ENCODE measurements around the gene TTF2.
"Not testable (repeated sequence)": the region's sequence is repeated elsewhere in the genome, so short reads cannot be mapped to it uniquely, and the experiment has no call there.

The TTF2 gene

GRCh38 chr1:117093870-117094621 lies 33.9 kb downstream of the TTF2 start:
- DNase-seq (ENCODE audit: low spot score) = peak; percentile 37
- in situ Hi-C loops (cut with MboI; ENCODE audit: low pct_unique_long_range_greater_than_20kb, low sequenced_read_pairs, unreplicated experiment) = no loop called here
- TF ChIP-seq, protein P1, sequence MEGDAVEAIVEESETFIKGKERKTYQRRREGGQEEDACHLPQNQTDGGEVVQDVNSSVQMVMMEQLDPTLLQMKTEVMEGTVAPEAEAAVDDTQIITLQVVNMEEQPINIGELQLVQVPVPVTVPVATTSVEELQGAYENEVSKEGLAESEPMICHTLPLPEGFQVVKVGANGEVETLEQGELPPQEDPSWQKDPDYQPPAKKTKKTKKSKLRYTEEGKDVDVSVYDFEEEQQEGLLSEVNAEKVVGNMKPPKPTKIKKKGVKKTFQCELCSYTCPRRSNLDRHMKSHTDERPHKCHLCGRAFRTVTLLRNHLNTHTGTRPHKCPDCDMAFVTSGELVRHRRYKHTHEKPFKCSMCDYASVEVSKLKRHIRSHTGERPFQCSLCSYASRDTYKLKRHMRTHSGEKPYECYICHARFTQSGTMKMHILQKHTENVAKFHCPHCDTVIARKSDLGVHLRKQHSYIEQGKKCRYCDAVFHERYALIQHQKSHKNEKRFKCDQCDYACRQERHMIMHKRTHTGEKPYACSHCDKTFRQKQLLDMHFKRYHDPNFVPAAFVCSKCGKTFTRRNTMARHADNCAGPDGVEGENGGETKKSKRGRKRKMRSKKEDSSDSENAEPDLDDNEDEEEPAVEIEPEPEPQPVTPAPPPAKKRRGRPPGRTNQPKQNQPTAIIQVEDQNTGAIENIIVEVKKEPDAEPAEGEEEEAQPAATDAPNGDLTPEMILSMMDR (IDR thresholded peaks at IDR 0.05; ENCODE audit: extremely low read depth, insufficient read depth, missing control alignments) = peak; percentile 35

GRCh38 chr1:117094841-117095604 lies 34.9 kb downstream of the TTF2 start:
- TF ChIP-seq, protein P1 (IDR thresholded peaks at IDR 0.05; ENCODE audit: extremely low read depth, insufficient read depth, missing control alignments) = no peak
- in situ Hi-C loops (cut with MboI; ENCODE audit: low pct_unique_long_range_greater_than_20kb, low sequenced_read_pairs, unreplicated experiment) = no loop called here
- DNase-seq (ENCODE audit: low spot score) = no peak

GRCh38 chr1:117096951-117097408 lies 36.9 kb downstream of the TTF2 start:
- TF ChIP-seq, protein P1 (IDR thresholded peaks at IDR 0.05; ENCODE audit: extremely low read depth, insufficient read depth, missing control alignments) = no peak
- no peak for DNase-seq (ENCODE audit: low spot score)
- in situ Hi-C loops (cut with MboI; ENCODE audit: low pct_unique_long_range_greater_than_20kb, low sequenced_read_pairs, unreplicated experiment) = no loop called here

DNA sequence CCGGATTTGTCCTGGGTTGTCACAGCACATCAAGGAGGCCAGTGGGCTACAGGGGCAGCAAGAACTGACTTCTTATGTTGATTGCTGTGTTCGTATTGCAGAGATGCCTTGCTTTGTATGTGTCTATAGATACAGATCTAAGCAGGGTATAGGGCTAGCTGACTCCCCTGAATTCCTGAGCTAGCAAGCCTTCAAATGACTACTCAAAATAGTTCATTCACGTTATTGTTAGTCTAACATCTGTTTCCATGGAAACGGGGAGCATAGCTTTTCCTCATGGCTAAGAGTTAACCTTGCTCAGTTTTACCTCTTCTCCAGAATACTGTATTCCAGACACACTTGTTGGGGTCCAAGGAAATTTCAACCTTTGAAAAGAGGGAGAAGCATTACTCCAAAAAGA lies 37.3 kb downstream of the TTF2 start:
- DNase-seq (ENCODE audit: low spot score) = no peak
- in situ Hi-C loops (cut with MboI; ENCODE audit: low pct_unique_long_range_greater_than_20kb, low sequenced_read_pairs, unreplicated experiment) = no loop called here
- TF ChIP-seq, protein P1 (IDR thresholded peaks at IDR 0.05; ENCODE audit: extremely low read depth, insufficient read depth, missing control alignments) = no peak

GRCh38 chr1:117098287-117098890 lies 38.3 kb downstream of the TTF2 start:
- DNase-seq (ENCODE audit: low spot score) = no peak
- TF ChIP-seq, protein P1 (IDR thresholded peaks at IDR 0.05; ENCODE audit: extremely low read depth, insufficient read depth, missing control alignments) = no peak
- in situ Hi-C loops (cut with MboI; ENCODE audit: low pct_unique_long_range_greater_than_20kb, low sequenced_read_pairs, unreplicated experiment) = no loop called here

- DNase-seq (ENCODE audit: low spot score) = no peak
- in situ Hi-C loops (cut with MboI; ENCODE audit: low pct_unique_long_range_greater_than_20kb, low sequenced_read_pairs, unreplicated experiment) = no loop called here
- TF ChIP-seq, protein P1 (IDR thresholded peaks at IDR 0.05; ENCODE audit: extremely low read depth, insufficient read depth, missing control alignments) = no peak
Observed at GRCh38 chr1:117101334-117101733, 41.2 kb downstream of the TTF2 start.

DNA sequence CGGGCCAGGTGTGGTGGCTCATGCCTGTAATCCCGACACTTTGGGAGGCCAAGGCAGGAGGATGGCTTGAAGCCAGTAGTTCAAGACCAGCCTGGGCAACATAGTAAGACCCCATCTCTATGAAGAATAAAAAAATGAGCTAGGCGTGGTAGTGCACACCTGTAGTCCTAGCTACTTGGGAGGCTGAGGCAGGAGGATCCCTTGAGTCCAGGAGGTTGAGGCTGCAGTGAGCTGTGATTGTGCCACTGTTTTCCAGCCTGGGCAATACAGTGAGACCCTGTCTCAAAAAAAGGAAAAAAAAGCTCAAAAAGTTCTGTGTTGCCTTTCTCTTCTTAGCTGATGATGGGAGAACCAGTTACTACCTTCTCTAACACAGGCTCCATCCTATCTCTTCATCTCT lies 41.7 kb downstream of the TTF2 start:
- DNase-seq (ENCODE audit: low spot score); in situ Hi-C loops (cut with MboI; ENCODE audit: low pct_unique_long_range_greater_than_20kb, low sequenced_read_pairs, unreplicated experiment): not testable (repeated sequence)
